Activated CD8-positive, alpha-beta memory T cell treated with anti-CD3 and anti-CD28 coated beads, Interleukin-2, amount 50 U/mL, for 24 hours (primary cell): Measurements from ENCODE around the gene BCOR.

ENCODE experiments used
- DNase-seq: peaks from one replicate; pipeline ENCODE4 v3.0.0-alpha.2; 2020; ENCODE audit errors: extremely low read depth

The BCOR gene

DNA sequence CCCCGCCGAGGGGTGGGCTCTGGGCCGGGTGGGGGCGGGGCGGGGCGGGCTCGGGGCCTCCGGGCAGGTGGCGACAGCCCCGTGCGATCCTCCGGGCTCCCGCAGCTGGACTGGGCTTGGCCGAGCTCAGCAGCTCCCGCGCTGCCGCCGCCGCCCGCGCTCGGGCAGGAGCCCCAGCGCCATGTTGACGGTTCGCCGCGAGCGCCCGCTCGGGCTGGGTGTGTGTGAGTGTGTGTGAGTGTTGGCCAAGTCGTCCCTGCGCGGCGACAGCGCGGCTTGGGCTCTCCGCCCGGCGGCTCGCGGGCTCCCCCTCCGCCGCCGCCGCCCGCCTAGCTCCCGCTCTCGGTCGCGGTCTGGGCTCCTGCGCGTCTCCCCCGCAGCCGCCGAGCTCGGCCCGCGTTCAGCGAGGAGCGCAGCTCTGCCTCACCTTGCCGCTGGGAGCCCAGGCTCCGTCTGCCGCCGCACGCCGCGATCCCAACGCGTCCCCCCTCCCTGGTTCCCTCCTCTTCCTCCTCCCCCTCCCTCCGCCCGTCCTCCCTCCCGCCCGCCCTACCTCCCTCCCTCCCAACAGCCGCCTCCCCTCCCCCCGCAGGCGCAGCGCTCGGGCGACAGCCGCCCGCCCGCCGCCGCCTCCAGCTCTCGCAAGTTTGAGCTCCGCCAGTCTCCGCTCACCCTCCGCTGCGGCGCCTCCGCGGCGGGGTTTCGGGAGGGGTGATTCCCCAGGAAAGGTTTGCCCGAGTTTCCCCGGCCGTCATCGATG is at the start of gene BCOR:
Gene BCOR, minus strand, starts transcription at position 455 of the 760 bp plus-strand sequence. CDS start 20,029 bp downstream, outside the sequence.
- no peak for DNase-seq

DNA sequence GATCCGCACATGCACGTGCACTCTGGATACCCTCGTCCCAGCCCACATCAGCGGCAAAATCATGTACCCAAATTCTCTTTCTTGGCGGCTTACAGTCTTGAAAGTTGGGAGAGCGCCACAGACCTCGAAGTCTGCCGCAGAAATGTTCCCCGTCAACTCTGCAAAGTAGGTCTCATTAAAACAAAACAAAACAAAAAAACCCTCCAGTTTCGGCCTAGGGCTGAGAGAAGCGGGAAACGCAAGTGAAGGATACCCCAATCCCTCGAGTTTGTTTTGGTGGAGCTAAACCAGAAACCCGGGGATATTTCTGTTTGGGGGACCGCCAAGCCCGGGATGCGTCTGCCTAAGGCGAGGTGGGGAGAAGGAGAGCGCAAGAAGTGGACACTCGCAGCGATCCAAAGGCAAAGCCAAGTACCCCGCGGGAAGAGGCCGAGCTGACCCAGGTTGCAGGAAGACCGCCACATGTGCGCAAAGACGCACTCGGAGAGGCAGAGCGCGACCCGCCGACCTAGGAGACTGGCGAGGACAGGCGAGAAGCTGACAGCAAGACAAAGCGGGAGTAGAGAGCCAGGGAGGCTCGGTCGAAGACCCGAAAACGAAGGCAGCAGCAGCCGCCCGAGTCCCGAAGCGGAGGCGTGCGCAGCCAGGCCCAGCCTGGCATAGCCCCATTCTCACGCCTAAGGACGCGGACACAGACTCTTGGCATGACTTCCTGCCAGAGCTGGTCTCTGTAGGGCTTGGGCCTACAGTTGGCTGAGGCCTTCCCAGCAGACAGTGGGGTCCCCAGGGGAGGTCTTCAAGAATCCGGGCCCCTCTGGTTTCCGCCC is 49.6 kb upstream of the BCOR start:
- DNase-seq = no peak

DNA sequence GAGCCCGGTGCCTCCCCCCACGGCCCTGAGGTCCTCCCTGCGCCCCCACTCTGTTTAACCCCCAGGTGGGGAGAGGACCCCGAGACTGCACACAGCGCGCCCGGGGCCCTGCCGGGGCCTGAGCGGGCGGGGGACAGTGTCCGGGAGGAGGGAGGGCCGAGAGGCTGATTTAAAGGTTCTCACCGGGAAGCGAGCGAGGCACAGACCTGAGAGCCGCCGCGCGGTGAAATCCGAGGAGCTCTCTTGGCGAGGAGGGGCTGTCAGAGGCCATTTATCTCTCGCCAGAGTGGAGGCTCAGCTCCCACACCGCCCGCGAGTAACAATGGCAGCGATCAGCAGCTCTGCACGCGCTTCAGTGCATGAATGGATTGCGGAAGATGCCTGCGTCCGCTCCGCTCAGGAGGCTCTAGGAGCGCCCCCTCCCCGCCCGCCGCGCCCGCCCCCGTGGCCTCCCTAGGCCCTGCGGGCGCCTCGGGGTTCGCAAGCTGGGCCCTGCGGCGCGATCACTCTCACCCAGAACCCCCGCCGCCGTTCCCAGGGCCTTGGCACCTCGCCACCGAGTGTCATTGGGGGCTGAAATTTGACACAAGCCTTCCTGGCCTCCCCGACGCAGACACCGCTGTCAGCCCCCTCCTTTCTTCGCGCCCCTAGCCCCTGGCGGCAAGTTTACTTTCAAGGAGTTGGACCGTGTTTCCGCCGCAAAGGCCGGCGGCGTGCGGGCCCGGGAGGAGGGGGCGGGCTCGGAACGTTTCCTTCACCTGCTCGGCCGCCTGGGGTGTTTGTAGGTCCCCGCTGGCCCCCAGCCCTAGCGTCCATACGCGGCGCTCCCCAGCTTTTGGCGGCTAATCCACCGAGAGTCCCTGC is 48.7 kb upstream of the BCOR start:
- DNase-seq = no peak

DNA sequence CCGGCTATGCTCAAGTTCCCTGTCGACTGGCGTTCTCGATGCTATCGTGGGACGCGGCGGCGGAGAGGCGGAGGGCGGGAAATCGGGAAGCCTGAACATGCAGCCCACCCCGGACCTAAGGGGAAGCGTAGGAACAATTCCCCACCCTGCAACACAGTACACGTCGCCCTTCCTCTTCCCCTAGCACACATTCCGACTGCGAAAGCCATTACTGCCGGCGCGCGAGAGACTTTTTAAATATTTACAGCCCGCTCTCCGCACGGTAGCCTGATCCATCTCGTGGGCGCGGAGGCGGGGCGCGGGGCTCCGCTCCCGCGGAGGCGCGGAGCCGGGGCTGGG is 48.1 kb upstream of the BCOR start:
- DNase-seq = no peak

DNA sequence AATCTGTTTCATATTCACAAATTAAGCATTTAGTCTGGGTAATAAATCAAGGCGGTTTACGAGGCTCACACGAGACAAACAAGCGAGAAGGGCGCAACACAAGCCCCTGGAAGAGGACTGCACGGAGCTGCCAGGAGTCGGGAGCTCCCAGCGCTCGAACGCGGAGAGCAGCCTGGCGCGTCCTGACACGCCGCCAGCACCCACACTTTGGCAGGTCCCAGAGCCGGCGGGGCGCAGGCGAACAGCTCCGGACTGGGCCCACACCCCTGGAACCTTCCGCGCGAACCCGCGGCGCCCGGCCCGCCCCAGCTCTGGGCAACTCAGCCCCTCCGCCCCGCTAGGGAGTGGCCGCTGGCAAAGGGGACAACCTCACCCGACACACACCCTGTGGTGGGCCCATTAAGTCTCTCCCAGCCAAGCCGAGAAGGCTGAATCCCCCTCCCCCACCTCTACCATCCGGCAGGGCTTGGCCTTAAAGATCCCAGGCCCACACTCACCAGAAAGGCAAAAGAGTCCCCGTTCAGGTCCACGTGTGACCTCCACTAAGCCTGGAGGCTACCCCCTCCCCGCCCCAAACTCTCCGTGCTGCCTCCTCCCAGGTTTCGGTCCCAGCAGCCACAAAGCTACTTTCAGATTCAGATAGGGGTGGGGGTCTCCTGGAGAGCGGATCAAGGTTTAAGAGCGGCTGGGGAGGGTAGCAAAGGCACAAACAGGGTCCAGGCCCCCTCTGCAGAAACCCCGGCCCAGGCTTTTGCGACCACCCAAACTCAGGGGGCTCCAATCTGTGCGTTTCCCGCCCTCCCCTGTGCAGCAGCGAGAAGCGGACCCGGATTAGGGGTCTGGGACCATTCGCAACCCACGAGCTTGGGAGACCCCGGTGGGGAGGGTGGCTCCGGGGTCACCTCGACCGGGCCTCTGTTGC is 47.5 kb upstream of the BCOR start:
- DNase-seq = no peak

DNA sequence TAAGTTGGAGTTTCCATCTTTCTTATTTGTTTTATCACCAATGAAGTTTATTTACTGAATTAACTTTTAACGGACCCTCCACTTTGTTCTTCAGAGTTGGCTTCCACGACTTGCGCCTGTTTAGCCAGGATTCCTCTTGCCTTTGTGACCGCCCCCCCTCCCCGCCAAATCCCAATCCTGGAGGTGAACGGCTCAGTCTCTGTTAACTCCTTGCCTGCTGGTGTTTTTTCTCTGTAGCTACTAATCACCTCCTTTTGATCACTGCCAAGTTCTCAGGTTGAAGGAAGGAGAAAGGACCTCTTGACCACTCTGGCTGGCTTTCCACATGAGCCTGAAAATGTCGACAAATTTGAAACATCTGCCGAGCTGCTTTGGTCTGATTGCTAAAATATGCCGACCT is 46.8 kb upstream of the BCOR start:
- no peak for DNase-seq

DNA sequence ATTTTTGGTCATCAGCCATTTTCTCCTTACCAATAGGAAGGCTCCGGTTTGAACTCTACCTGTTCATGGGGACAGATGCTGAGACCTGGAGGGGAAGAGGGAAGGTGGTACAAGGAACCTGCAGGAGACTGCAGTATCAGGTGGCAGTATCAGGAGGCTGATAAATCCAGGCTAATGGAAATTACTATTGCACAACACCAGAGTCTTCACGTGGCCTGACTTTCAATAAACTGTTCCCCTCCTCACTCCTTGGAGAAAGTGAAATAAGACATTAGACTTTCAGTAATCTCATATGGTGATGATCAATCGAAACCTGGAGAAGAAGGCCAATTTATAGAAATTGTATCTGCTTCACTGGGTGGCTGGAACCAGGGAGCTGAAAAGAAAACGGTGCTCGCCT is 46.2 kb upstream of the BCOR start:
- no peak for DNase-seq

DNA sequence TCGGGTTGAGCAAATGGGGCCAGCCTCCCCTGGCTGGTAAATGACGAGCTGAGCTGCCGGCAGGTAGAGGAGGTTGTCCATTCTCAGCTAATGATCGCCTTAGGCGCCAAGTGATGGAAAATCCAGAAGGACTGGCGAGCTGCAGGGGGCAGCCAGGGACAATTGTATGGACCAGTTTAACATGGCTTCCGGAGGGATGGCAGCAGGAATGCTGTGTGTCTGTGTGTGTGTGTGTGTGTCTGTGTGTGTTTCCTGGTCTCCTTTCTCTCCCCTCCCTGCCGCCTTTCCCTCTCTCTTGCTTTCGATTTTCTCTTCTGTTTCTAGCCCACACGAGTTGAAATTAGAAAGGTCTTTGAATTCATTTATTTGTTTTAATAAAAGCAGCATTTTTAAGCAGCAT is 45.2 kb upstream of the BCOR start:
- DNase-seq = no peak

DNA sequence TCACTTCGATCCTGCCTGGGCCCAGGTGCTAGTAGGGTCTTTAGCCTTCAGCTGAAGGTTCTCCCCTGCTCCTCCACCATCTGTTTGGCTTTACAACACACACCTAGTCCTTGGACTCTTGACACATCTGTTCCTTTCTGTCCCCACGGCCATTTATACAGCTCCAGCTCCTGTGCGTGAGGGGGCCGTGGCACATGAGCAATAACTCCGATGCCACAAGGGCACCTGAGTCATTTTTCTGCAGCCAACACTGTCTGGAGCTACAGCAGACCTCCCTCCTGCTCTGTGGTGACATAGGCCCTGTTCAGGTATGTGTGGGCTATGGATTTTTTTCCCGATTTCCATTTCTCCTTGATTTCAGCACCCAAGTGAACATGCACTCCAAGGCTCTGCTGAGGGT is 44.7 kb upstream of the BCOR start:
- DNase-seq = no peak

DNA sequence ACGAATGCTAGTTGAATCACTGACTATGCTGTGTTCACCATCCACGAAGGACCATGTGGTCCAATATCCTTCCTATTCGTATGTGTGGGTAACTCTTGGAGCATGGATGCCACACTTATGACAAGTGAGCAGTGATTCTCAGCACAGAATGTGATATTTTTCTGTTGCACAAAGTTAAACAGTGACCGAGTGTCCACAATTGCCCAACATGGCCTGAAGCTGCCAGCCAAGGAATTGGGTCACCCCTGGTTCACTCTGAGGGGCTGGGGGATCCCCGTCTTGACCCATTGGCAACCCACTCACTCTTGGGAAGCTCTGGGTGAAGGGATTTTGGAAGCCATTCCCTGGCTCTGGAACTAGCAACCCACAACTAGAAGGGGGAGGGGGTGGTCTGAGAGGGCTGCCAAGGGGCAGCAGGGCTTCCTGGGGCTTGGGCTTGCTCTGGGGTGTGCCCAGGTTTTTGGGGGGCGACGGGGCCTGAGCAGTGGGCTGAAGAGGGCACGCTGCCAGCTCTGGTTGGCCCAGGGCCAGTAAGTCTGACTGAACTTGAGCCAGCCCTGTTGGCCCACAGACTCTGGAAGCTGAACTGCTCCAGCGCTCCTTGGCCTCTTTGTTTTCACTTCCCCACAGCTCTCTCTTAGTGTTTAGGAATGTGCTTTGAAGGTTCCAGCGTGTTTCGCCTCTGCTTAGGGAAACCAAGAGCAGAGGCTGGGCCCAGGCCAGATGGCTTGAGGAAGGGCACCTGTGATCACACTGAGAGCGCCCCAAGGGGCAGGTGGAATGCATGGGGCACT is 43.1 kb upstream of the BCOR start:
- no peak for DNase-seq

DNA sequence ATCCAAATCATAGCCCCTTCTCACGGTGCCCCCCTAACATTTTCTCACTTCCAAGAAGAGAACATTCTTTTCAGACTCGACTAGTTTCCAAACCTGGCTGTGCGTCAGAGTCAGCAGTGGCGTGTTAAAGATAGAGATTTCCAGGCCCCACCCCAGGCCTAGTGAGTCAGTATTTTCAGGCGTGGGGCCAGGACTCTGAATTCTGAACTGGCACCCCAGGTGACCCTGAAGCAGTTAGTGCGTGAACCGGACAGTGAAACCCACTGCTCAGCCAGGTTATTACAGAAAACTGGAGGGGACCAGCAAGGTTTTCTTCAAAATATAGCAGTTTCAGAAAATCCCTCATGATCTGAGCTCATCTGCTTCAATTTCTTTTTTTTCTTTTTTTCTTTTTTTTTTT is 35.0 kb upstream of the BCOR start:
- no peak for DNase-seq

DNA sequence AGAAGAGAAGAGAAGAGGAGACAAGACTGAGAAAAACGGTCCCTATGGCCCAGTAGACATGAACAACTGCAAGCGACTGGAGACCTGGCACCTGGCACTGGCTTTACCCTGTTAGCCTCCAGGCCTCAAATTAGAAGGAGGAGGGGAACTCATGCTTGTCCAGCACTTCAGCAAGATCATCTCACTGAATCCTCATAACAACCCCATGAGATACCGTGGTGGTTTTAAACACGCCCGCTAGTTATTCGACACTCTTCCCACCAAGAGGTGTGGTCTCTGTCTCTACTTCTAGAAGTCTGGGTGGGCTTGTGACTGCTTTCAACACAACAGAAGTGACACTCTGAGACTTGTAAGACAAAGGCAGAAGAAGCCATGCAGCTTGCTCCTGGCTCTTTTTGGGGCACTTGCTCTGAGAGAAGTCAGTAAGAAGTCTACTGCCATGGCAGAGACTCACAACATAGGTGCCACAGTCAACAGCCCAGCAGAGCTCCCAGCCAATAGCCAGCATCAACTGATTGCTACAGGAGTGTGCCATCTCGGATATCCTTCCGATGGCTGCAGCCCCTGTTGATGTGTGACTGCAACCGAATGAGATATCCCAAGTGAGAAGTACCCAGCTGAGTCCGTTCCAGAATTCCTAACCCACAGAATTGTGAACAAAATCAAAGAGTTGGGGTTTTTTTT is 34.0 kb upstream of the BCOR start:
- DNase-seq = no peak

DNA sequence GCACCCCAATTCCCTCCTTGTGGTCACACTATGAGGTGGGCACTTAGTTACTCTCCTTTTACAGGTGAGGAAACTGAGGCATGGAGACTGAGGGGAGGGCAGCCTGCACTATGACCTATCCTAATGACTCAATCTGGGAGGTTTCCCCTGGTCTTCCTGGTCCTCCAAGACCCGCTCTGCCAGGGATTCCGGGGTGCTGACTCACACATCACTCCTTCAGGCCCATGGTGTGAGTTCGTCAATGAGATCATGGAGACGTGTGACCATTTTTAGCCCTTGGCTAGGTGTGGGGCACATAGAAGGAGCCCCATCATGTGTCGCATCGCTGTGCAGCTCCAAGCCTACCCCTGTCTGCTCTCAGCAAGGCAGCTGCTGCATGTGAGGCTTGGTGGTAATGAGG is 32.4 kb upstream of the BCOR start:
- DNase-seq = no peak

DNA sequence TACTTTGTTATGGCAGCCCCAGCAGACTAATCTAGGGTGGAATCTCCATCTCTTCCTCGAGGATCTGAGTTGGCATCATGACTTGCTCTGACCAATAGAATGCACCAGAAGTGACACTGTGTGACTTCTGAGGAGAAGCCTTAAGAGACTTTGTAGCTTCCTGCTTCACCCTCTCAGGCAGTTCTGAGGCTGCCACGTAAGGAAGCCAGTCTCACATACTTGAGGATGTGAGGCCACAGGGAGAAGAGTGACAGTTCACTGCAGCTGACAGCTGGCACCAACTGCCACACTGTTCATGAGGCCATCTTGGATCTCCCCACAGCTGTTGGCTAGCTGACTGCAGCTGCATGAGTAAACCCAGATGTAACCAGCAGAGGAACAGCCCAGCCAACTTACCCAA is 29.3 kb upstream of the BCOR start:
- DNase-seq = no peak

DNA sequence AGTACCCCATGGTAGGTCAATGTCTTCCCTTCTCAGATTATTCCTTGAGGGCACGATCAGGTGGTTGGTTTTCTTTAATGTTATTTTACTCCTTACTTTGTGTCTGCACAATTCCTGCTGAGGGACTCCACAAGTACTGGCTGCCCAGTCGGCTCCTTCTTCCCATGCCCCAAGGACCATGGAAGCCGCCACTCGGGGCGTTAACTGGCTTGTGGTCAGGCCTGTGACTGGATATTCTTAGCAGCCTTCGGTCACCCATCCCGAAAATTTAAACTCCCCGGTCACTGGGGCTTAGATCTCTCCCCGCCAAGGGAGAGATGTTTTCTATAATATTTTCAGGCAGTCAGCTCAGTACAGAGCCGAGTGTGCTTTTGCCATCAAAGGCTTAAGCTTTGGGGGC is 24.7 kb upstream of the BCOR start:
- no peak for DNase-seq

DNA sequence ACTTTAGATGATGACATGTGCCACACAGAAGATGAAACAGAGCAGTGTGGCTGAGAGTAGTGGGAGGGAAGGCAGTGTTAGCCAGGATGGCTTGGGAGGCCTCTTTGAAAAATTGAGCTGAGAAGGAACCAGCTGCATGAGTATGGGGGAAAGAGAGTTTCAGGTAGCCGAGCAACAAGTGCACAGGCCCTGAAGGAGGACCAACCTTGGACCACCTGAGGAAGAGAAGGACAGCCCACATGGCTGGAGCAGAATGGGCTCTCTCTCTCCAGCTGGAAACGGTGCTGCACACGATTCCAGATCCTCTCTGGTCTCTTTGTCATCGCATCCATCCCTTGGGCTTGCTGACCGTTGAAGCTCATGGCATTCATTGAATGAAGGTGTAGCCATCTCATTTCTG is 23.9 kb upstream of the BCOR start:
- no peak for DNase-seq

DNA sequence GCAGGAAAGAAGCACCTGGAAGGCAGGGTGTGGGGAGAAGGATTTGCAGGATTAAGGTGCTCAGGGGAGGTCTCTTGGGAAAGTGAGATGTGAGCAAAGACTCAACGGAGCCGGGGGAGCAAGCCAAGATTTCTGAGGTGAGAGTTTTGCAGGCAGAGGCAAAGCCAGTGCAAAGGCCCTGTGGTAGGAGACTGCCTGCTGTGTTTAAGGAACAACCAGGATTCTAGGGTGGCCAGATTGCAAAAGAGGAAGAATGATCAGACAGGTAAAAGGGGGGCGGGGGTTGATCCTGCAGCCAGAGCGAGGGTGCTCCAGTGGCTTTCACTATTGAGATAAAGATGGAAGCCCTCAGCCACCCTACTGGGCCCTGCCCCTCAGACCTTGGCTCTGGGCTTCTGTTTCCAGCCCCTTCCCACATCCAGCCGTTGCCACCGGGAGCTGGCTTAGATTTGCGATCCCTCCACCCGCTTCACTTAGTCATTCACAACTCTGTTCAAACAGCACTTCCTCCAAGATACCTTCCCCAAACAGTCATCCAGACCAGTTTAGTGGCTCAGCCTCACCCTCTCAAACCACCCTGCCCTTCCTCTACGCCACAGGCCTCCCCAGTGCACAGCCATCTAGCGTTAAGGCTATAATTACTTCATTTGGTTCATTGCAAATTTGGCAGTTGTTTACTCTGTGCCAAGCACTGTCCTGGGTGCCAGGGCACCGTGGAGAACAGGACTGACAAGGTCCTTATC is 23.3 kb upstream of the BCOR start:
- no peak for DNase-seq

DNA sequence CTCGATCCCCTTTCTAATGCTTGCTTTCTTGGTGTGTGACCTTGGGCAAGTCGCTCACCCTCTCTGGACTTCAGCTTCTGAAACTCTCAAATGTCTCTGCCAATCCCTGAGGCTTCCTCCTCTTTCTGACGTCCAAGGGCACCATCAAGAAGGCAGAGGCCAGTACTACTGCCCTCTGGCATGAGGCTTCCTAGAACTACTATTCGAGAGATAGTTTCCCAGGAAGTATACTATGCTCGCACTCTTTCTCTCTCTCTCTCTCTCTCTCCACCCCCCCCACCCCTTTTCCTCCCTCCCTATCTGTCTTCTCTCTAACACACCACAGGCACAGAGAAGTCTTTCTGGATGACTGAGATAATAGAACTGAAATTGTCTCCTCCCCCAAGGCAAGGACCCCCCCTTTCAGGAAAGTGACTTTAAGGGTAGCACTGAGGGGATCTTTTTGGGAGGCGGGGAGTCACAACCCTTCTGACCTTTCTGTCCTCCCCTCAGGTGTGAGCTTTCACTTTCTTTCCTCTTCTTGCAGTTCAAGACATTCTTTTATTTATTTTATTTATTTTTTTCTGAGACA is 20.0 kb upstream of the BCOR start:
- no peak for DNase-seq

DNA sequence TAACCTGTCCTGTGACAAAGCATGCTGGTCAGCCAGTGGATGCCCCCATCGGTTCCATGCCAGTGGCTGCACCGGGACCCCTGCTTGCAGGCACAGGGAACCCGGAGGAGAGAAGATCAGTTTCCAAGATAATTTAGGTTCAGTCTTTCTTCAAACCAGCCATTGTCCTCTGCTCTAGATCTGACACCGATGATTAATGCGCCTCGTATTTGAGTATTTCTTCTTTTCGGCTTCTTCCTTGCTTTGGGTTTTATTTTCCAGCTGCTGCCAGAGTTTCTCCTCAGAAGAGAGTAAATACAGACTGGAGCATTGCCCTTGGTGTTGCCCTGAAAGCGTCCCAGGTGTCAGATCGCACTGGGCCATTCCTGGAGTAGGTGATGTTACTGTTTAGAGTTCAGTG is 19.2 kb upstream of the BCOR start:
- no peak for DNase-seq
